Ascending aorta (tissue), 2 donors: ENCODE results near the gene IRF2BP2. TPM values are rescaled to one million over a fixed set of nuclear protein-coding genes. Genes with fewer than 3 reads are reported as not detected.

Source experiments
- DNase-seq, 2 donors: peaks; one replicate each; pipeline ENCODE4 v3.0.0-alpha.2; 2019; ENCODE audit warnings: low spot score in 2 of 2
- H3K27ac ChIP-seq, 2 donors: fragments of 200-600 bp; sonication (generic); one replicate each; pipeline ENCODE4 v1.5.1; 2016 to 2017; ENCODE audit warnings: mild to moderate bottlenecking in 1 of 2
- H3K27me3 ChIP-seq: fragments of 200-600 bp; sonication (generic); one replicate; pipeline ENCODE4 v1.5.1; 2017
- H3K36me3 ChIP-seq, 2 donors: fragments of 200-600 bp; sonication (generic); one replicate each; pipeline ENCODE4 v1.5.1; 2016
- H3K4me1 ChIP-seq, 2 donors: fragments of 200-600 bp; sonication (generic); one replicate each; pipeline ENCODE4 v1.5.1; 2016 to 2017; ENCODE audit warnings: mild to moderate bottlenecking in 1 of 2
- H3K4me3 ChIP-seq, 2 donors: fragments of 200-600 bp; sonication (generic); one replicate each; pipeline ENCODE4 v1.5.1; 2016 to 2017; ENCODE audit warnings: mild to moderate bottlenecking in 1 of 2
- H3K9me3 ChIP-seq, 2 donors: fragments of 200-600 bp; sonication (generic); one replicate each; pipeline ENCODE4 v1.5.1; 2016
- intact Hi-C: fragments of 100-400 bp; cut with DNase I; formaldehyde crosslinking; loops from one replicate; pipeline ENCODE4 v1.15.1; 2023
- total RNA-seq: library from RNA; depleted of rRNA; stranded (reverse); fragments of >200 nt; gene quantifications from one replicate; pipeline ENCODE4 v1.1.0, GENCODE V29; 2016
- TF ChIP-seq, protein P1 (sequence below), 3 experiments: fragments of 200-600 bp in 2 of 3; fragments of 450-650 bp in 1 of 3; sonication (generic) in 2 of 3; IDR thresholded peaks; one replicate each; pipeline ENCODE4 v1.5.1; 2016 to 2019; ENCODE audit warnings: antibody characterized with exemption in 3 of 3, mild to moderate bottlenecking in 1 of 3, moderate library complexity in 1 of 3

IRF2BP2 gene
- total RNA-seq, 1 donor from 2014 or later, result 80.0 TPM

DNA sequence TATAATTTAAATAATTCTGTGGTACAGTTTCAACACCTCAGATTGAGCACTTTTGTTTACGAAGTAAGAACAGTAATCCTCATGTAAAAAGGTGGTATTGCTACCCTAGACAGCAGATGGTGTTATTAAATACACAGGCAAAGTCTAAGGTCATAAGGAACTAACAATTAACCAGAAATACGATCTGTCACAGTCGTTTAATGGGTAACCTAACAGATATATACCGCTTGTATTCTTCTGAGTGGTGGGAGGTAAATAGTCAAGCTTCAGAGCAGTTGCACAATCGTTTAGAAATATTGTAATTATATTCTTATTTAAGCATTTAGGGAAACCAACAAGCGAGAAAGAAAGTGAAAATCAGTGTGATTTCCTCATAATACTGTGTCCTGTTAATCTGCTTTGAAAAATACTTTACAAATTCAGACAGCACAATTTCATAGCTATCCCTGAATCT is 9.8 kb upstream of the IRF2BP2 start:
- no peak for DNase-seq
- peaks cover 5 to 31% of the 10 kb centered on the region in 2 donors for H3K4me1 ChIP-seq
- no peaks in the 10 kb centered on the region for H3K27me3 ChIP-seq
- TF ChIP-seq, protein P1, sequence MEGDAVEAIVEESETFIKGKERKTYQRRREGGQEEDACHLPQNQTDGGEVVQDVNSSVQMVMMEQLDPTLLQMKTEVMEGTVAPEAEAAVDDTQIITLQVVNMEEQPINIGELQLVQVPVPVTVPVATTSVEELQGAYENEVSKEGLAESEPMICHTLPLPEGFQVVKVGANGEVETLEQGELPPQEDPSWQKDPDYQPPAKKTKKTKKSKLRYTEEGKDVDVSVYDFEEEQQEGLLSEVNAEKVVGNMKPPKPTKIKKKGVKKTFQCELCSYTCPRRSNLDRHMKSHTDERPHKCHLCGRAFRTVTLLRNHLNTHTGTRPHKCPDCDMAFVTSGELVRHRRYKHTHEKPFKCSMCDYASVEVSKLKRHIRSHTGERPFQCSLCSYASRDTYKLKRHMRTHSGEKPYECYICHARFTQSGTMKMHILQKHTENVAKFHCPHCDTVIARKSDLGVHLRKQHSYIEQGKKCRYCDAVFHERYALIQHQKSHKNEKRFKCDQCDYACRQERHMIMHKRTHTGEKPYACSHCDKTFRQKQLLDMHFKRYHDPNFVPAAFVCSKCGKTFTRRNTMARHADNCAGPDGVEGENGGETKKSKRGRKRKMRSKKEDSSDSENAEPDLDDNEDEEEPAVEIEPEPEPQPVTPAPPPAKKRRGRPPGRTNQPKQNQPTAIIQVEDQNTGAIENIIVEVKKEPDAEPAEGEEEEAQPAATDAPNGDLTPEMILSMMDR (IDR thresholded peaks at IDR 0.05), result no peak
- H3K4me3 ChIP-seq, result no peak overlapping the region
- H3K36me3 ChIP-seq, result no peaks in the 10 kb centered on the region
- peak overlapping the region in 1 of 2 donors; percentile 29 for H3K27ac ChIP-seq
- intact Hi-C loops, result loop anchor here (2.0 kb wide), 1 partner anchor 65 kb away; no protein-coding TSS in a partner anchor
- no peaks in the 10 kb centered on the region for H3K9me3 ChIP-seq

DNA sequence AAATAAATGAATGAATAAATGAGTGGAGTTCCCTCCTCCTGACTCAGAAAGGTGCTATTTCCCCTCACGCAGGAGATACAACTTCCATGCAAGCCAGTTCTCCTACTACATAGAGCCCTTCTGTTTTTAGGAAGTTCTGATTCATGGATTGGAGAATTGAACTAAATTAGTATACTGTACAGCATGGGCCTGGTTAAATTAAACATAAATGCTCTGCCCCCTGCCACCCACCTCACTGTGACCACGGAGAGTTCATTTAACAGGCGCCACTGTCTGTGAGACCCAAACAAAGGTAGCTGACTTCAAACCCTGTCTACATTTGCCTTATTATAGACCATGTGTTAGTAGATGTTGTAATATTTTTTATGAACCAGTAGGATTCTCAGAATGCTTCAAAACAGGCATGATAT is 9.1 kb upstream of the IRF2BP2 start:
- DNase-seq, result no peak
- TF ChIP-seq, protein P1 (IDR thresholded peaks at IDR 0.05), result no peak
- Histone ChIP-seq H3K4me3 (no peak overlapping the region), H3K27ac (peak overlapping the region; percentile 77 to 99), H3K9me3 (no peaks in the 10 kb centered on the region), H3K4me1 (peaks cover 5 to 33% of the 10 kb centered on the region in 2 donors), H3K36me3 (no peaks in the 10 kb centered on the region), H3K27me3 (no peaks in the 10 kb centered on the region)
- intact Hi-C loops, result loop anchor here (2.0 kb wide), 1 partner anchor 66 kb away; no protein-coding TSS in a partner anchor

DNA sequence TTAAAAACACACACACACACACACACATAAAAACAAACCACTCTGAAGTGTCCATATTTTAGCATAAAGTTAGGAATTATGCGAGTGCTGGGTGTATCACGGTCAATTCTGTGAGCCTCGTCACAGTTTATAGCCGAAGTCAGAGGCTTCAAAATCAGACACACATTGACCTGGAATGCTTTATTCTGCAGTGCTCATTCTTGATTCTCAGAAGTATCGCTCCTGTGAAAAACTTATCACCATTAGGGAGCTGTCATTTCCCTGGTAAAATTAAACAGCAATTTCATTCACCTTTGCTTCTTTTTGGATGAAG is 8.7 kb upstream of the IRF2BP2 start:
- intact Hi-C loops, result loop anchor here (2.0 kb wide), 1 partner anchor 66 kb away; no protein-coding TSS in a partner anchor
- Histone ChIP-seq H3K36me3 (no peaks in the 10 kb centered on the region), H3K27ac (peak overlapping the region; percentile 77 to 99), H3K9me3 (no peaks in the 10 kb centered on the region), H3K4me1 (peaks cover 5 to 37% of the 10 kb centered on the region in 2 donors), H3K27me3 (no peaks in the 10 kb centered on the region), H3K4me3 (peak overlapping the region in 1 of 2 donors; percentile 4)
- TF ChIP-seq, protein P1 (IDR thresholded peaks at IDR 0.05), result no peak
- DNase-seq, result no peak

DNA sequence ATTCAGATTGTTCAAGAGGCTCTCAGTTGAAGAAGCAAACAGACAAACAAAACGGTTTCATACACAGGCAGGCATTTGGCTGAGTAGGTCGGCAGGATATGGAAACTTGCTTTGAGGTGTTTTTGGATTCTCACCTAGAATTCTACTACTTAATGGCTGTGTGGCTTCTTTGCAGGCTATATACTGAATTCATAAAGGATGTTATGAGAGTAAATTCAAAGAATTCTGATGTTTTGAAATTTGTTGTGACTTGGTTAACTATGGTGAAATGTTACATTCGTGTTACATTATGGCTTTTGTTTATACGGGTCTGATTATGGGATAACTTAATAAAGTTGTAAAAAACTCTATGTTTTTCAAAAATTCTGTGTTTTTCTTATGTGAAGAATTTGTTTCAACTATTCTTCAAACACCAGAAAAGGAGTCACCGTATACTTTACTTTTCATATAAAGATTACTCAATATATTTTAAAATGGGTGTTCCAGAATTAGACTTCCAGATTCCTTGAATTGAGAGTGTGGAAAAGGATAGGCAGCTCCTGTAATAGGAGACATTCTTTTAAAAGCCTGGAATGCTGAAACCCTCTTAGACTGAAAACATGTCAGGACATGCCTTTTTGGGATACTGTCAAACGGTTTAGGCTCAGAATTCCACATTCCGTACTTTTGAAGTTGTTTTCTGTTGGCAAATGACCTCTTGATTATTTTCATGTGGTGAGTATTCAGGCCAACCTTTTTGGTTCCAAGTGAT is 8.2 kb upstream of the IRF2BP2 start:
- Histone ChIP-seq H3K27me3 (no peaks in the 10 kb centered on the region), H3K9me3 (no peaks in the 10 kb centered on the region), H3K27ac (peak overlapping the region; percentile 77 to 99), H3K36me3 (no peaks in the 10 kb centered on the region), H3K4me1 (peaks cover 9 to 42% of the 10 kb centered on the region in 2 donors), H3K4me3 (peak overlapping the region in 1 of 2 donors; percentile 4)
- DNase-seq, result no peak
- TF ChIP-seq, protein P1 (IDR thresholded peaks at IDR 0.05), result no peak
- intact Hi-C loops, result loop anchor here (2.0 kb wide), 1 partner anchor 67 kb away; no protein-coding TSS in a partner anchor

DNA sequence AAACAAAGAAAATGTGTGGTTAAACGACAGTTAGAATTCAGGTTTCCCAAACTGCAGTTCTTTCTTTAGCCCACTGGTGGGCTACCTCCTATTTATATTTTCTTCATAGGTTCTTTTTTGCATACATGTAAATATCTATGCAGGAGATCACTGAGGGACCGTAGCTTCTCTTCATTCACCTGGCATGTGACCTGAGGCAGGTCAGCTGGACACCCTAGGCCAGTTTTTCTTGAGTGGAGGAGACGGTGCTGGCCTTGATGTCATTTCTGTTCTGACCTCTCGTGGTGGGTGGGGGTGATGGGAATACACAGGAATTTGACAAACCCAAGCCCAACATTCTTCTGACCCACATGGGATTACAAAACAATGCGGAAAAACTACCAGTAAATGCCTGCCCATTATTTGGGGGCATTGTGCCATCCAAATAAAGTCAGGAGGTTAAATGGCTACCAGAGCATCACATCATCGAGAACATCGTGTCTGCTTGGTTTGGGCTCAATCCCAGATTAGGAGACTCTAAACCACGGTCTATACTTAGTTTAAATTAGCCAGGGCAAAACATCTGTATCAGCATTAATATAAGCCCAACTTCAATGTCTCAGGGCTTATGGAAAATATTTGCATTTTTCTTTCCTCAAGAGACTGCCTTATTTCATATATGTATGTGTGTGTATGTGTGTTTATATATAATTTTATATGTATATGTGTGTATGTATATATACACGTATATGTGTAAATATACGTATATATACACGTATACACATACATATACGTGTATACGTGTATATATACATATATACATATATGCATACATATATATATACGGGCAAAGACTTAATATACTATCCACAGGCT is 7.4 kb upstream of the IRF2BP2 start:
- TF ChIP-seq, protein P1 (IDR thresholded peaks at IDR 0.05), result peak in 2 of 3 experiments; percentile 6 to 14
- no peaks in the 10 kb centered on the region for H3K27me3 ChIP-seq
- H3K9me3 ChIP-seq, result no peaks in the 10 kb centered on the region
- peak in 1 of 2 donors; percentile 79 for DNase-seq
- peak overlapping the region; percentile 77 to 99 for H3K27ac ChIP-seq
- H3K4me1 ChIP-seq, result peaks cover 11 to 45% of the 10 kb centered on the region in 2 donors
- no peaks in the 10 kb centered on the region for H3K36me3 ChIP-seq
- no peak overlapping the region for H3K4me3 ChIP-seq
- intact Hi-C loops, result no loop called here
